Tibial nerve (tissue), 4 donors: ENCODE data around the gene TKFC. TPM values are rescaled to one million over a fixed set of nuclear protein-coding genes. Genes with fewer than 3 reads are reported as not detected.
A peak's percentile ranks its signal among the peaks of the same experiment; 100 is the strongest.

Experiments used
- DNase-seq, 2 donors: peaks; one replicate each; pipeline ENCODE4 v3.0.0-alpha.2; 2019; ENCODE audit warnings: low spot score in 2 of 2
- H3K27ac ChIP-seq, 4 donors: fragments of 200-600 bp; sonication (generic) in 3 of 4; one replicate each; pipeline ENCODE4 v1.5.1; 2017 to 2019; ENCODE audit warnings: mild to moderate bottlenecking in 1 of 4
- H3K27me3 ChIP-seq, 2 donors: fragments of 200-600 bp; sonication (generic) in 1 of 2; one replicate each; pipeline versions ENCODE4 v1.5.1 to v1.6.0; 2017 to 2019
- H3K36me3 ChIP-seq, 3 donors: fragments of 200-600 bp; sonication (generic); one replicate each; pipeline ENCODE4 v1.5.1; 2018 to 2019
- H3K4me1 ChIP-seq, 4 donors: fragments of 200-600 bp; sonication (generic) in 3 of 4; one replicate each; pipeline ENCODE4 v1.5.1; 2017 to 2019
- H3K4me3 ChIP-seq, 4 donors: fragments of 200-600 bp; sonication (generic) in 3 of 4; one replicate each; pipeline ENCODE4 v1.5.1; 2017 to 2019; ENCODE audit warnings: mild to moderate bottlenecking in 1 of 4, moderate library complexity in 1 of 4
- H3K9me3 ChIP-seq, 4 donors: fragments of 200-600 bp; sonication (generic) in 3 of 4; one replicate each; pipeline ENCODE4 v1.5.1; 2017 to 2019
- CTCF ChIP-seq, 5 experiments: fragments of 200-600 bp in 3 of 5; fragments of 450-650 bp in 2 of 5; sonication (generic) in 3 of 5; IDR thresholded peaks; one replicate each; pipeline ENCODE4 v1.5.1; 2016 to 2019; ENCODE audit warnings: antibody characterized with exemption in 5 of 5, mild to moderate bottlenecking in 3 of 5, moderate library complexity in 2 of 5
- EP300 ChIP-seq, 2 donors: sonication (generic); formaldehyde crosslinking; IDR thresholded peaks; one replicate each; pipeline ENCODE4 v1.6.1; 2017; ENCODE audit warnings: antibody characterized with exemption in 2 of 2, mild to moderate bottlenecking in 1 of 2
- POLR2A ChIP-seq, 2 donors: fragments of 450-650 bp; IDR thresholded peaks; one replicate each; pipeline ENCODE4 v1.6.1; 2017; ENCODE audit warnings: antibody characterized with exemption in 2 of 2, mild to moderate bottlenecking in 2 of 2, moderate library complexity in 2 of 2
- WGBS, 2 donors: methylation state at CpG; one replicate each; pipeline ENCODE4 v1.1.5; 2018; 5-methylcytosine and 5-hydroxymethylcytosine counted together
- total RNA-seq, 4 donors: library from RNA; depleted of rRNA; stranded (reverse); fragments of >200 nt; gene quantifications; one replicate each; pipeline ENCODE4 v1.1.0, GENCODE V29; 2016

Gene TKFC
- total RNA-seq, 4 donors from 2014 or later = 15.0 to 39.6 (median 24.5) TPM

GRCh38 chr11:61331651-61332050 is 1.4 kb upstream of the TKFC start:
- peak overlapping the region in 2 of 4 donors; percentile 70 to 97 for H3K27ac ChIP-seq
- WGBS, 2 donors = 58 to 63% methylated on average over 6 of the region's 6 CpGs
- H3K9me3 ChIP-seq = no peaks in the 10 kb centered on the region
- peak overlapping the region; percentile 55 to 100 (median 99) for H3K4me3 ChIP-seq
- peaks cover 0 to 80% (median 20%) of the 10 kb centered on the region in 4 donors for H3K4me1 ChIP-seq
- H3K36me3 ChIP-seq = peaks cover 0 to 34% (median 0%) of the 10 kb centered on the region in 3 donors
- H3K27me3 ChIP-seq = no peaks in the 10 kb centered on the region
- no peak for DNase-seq
- TF ChIP-seq EP300 (IDR thresholded peaks at IDR 0.05) (no peak), CTCF (IDR thresholded peaks at IDR 0.05) (no peak), POLR2A (IDR thresholded peaks at IDR 0.05) (no peak)

GRCh38 chr11:61332281-61332796 is 689 bp upstream of the TKFC start:
- peak overlapping the region; percentile 70 to 97 (median 96) for H3K27ac ChIP-seq
- no peaks in the 10 kb centered on the region for H3K27me3 ChIP-seq
- H3K4me1 ChIP-seq = peaks cover 0 to 79% (median 20%) of the 10 kb centered on the region in 4 donors
- H3K36me3 ChIP-seq = peaks cover 0 to 27% (median 0%) of the 10 kb centered on the region in 3 donors
- TF ChIP-seq EP300 (IDR thresholded peaks at IDR 0.05) = no peak
- TF ChIP-seq CTCF (IDR thresholded peaks at IDR 0.05) = no peak
- no peak for TF ChIP-seq POLR2A (IDR thresholded peaks at IDR 0.05)
- DNase-seq = no peak
- H3K9me3 ChIP-seq = no peaks in the 10 kb centered on the region
- peak overlapping the region; percentile 55 to 100 (median 99) for H3K4me3 ChIP-seq
- WGBS, 2 donors = 0% methylated on average over 23 to 24 of the region's 24 CpGs

GRCh38 chr11:61333550-61334433 is 764 bp downstream of the TKFC start:
- Histone ChIP-seq H3K27ac (peak overlapping the region; percentile 70 to 97 (median 96)), H3K27me3 (no peaks in the 10 kb centered on the region), H3K4me3 (peak overlapping the region; percentile 55 to 100 (median 99)), H3K36me3 (peaks cover 0 to 26% (median 0%) of the 10 kb centered on the region in 3 donors), H3K9me3 (no peaks in the 10 kb centered on the region), H3K4me1 (peaks cover 0 to 65% (median 20%) of the 10 kb centered on the region in 4 donors)
- 28 to 30% methylated on average over 19 of the region's 19 CpGs for WGBS, 2 donors
- TF ChIP-seq POLR2A (IDR thresholded peaks at IDR 0.05) (no peak), EP300 (IDR thresholded peaks at IDR 0.05) (no peak), CTCF (IDR thresholded peaks at IDR 0.05) (no peak)
- no peak for DNase-seq

- DNase-seq = no peak
- Histone ChIP-seq H3K27ac (peak overlapping the region in 2 of 4 donors; percentile 4 to 97), H3K4me3 (no peak overlapping the region), H3K9me3 (no peaks in the 10 kb centered on the region), H3K27me3 (no peaks in the 10 kb centered on the region), H3K36me3 (peaks cover 0 to 26% (median 0%) of the 10 kb centered on the region in 3 donors), H3K4me1 (peaks cover 0 to 57% (median 20%) of the 10 kb centered on the region in 4 donors)
- TF ChIP-seq POLR2A (IDR thresholded peaks at IDR 0.05) (no peak), EP300 (IDR thresholded peaks at IDR 0.05) (no peak), CTCF (IDR thresholded peaks at IDR 0.05) (no peak)
- WGBS, 2 donors = 71 to 78% methylated on average over 16 of the region's 16 CpGs
Observed at GRCh38 chr11:61334434-61335354, 1.7 kb downstream of the TKFC start.
